HEK293T (cell line): Measurements from ENCODE around the gene PIK3R3.

ENCODE experiments used
- ARNT ChIP-seq: fragments of 450-650 bp; IDR thresholded peaks from 2 replicates; pipeline ENCODE4 v1.6.1; 2017; ENCODE audit warnings: mild to moderate bottlenecking
- BHLHE40 ChIP-seq: fragments of 450-650 bp; IDR thresholded peaks from 2 replicates; pipeline ENCODE4 v1.6.1; 2016; ENCODE audit warnings: mild to moderate bottlenecking, moderate library complexity, borderline replicate concordance
- ELF4 ChIP-seq: fragments of 450-650 bp; IDR thresholded peaks from 2 replicates; pipeline ENCODE4 v1.6.1; 2017; ENCODE audit warnings: antibody characterized with exemption
- FOXA1 ChIP-seq: fragments of 450-650 bp; IDR thresholded peaks from 2 replicates; pipeline ENCODE4 v1.6.1; 2016; ENCODE audit warnings: mild to moderate bottlenecking
- FOXK2 ChIP-seq: fragments of 450-650 bp; IDR thresholded peaks from 2 replicates; pipeline ENCODE4 v1.6.1; 2016; ENCODE audit warnings: mild to moderate bottlenecking
- FOXM1 ChIP-seq: fragments of 450-650 bp; IDR thresholded peaks from 2 replicates; pipeline ENCODE4 v1.6.1; 2017; ENCODE audit warnings: mild to moderate bottlenecking, borderline replicate concordance
- HDGF ChIP-seq: fragments of 450-650 bp; IDR thresholded peaks from 2 replicates; pipeline ENCODE4 v1.6.1; 2017; ENCODE audit warnings: antibody characterized with exemption, borderline replicate concordance
- L3MBTL2 ChIP-seq: fragments of 450-650 bp; conservative IDR thresholded peaks from 2 replicates; pipeline ENCODE4 v1.6.1; 2016; ENCODE audit warnings: mild to moderate bottlenecking
- NFRKB ChIP-seq: fragments of 450-650 bp; IDR thresholded peaks from 2 replicates; pipeline ENCODE4 v1.6.1; 2016; ENCODE audit warnings: mild to moderate bottlenecking, moderate library complexity
- SP1 ChIP-seq: fragments of 450-650 bp; IDR thresholded peaks from 2 replicates; pipeline ENCODE4 v1.6.1; 2017
- TF ChIP-seq, protein P1 (sequence below): fragments of 450-650 bp; IDR thresholded peaks from 2 replicates; pipeline ENCODE4 v1.6.1; 2016

DNA sequence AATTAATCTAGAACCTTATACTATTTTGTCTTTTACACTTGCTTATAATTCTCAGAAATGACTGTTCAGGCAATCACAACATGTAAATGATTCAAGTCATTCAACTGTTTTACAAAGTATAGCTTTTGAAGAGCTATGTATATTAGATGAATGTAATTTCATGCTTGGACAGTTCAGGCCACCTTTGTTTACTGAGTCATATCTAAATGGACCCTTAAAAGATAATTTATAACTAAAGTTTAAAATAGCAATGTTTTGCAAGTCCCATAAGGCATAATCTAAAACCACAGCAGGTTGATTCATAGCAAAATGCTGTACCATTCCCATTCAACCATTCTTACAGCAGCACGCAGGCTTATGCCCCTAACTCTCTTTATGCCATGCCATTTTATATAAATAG, 64.8 kb downstream of the PIK3R3 start:
- no peak for TF ChIP-seq ELF4
- TF ChIP-seq BHLHE40: no peak
- no peak for TF ChIP-seq ARNT
- no peak for TF ChIP-seq FOXK2
- TF ChIP-seq FOXA1: no peak
- no peak for TF ChIP-seq L3MBTL2
- no peak for TF ChIP-seq SP1
- no peak for TF ChIP-seq NFRKB
- no peak for TF ChIP-seq HDGF
- no peak for TF ChIP-seq FOXM1
- TF ChIP-seq, protein P1, sequence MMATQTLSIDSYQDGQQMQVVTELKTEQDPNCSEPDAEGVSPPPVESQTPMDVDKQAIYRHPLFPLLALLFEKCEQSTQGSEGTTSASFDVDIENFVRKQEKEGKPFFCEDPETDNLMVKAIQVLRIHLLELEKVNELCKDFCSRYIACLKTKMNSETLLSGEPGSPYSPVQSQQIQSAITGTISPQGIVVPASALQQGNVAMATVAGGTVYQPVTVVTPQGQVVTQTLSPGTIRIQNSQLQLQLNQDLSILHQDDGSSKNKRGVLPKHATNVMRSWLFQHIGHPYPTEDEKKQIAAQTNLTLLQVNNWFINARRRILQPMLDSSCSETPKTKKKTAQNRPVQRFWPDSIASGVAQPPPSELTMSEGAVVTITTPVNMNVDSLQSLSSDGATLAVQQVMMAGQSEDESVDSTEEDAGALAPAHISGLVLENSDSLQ: no peak
